ENCODE results near the gene ANGPTL1. TPM values are rescaled to one million over a fixed set of nuclear protein-coding genes. Genes with fewer than 3 reads are reported as not detected.
A peak's percentile ranks its signal among the peaks of the same experiment; 100 is the strongest.

Gene ANGPTL1
- total and polyA plus RNA-seq, 2 of the 13 experiments (the other 11 are each of a cell fraction or from before 2014, with no cell fraction given): 2.9 to 9.3 TPM

GRCh38 chr1:178916448-178917174 is 45.7 kb upstream of the ANGPTL1 start (continued):
- TF ChIP-seq ZNF609 (CRISPR knock-in tag; IDR thresholded peaks at IDR 0.05; ENCODE audit: borderline replicate concordance): peak; percentile 32; the same call in 1 of the 2 replicates
- TF ChIP-seq GABPA (IDR thresholded peaks at IDR 0.05; ENCODE audit: low read depth, low read length): no peak
- no peak for TF ChIP-seq GABPA (CRISPR knock-in tag; IDR thresholded peaks at IDR 0.05; ENCODE audit: low read depth)
- TF ChIP-seq PBX3 (CRISPR knock-in tag; IDR thresholded peaks at IDR 0.05; ENCODE audit: borderline replicate concordance): no peak
- no peak for TF ChIP-seq ZNF124 (CRISPR knock-in tag; IDR thresholded peaks at IDR 0.05)
- peak; percentile 33; the same call in 1 of the 2 replicates for TF ChIP-seq PITX1 (CRISPR knock-in tag; IDR thresholded peaks at IDR 0.05)
- TF ChIP-seq ZBTB33 (CRISPR knock-in tag; IDR thresholded peaks at IDR 0.05): no peak
- TF ChIP-seq RFX1 (IDR thresholded peaks at IDR 0.05): no peak
- TF ChIP-seq NFE2L2 (IDR thresholded peaks at IDR 0.05; ENCODE audit: low read length): no peak
- TF ChIP-seq ZNF781 (CRISPR knock-in tag; IDR thresholded peaks at IDR 0.05; ENCODE audit: borderline replicate concordance, not compliant biosample characterization): no peak
- no peak for TF ChIP-seq ZNF510 (CRISPR knock-in tag; IDR thresholded peaks at IDR 0.05; ENCODE audit: low read depth)
- TF ChIP-seq ZFP82 (CRISPR knock-in tag; IDR thresholded peaks at IDR 0.05; ENCODE audit: borderline replicate concordance): no peak
- no peak for TF ChIP-seq CSRNP1 (CRISPR knock-in tag; IDR thresholded peaks at IDR 0.05)
- TF ChIP-seq PHF5A (CRISPR knock-in tag; IDR thresholded peaks at IDR 0.05; ENCODE audit: low read depth, unreplicated experiment): no peak
- peak; percentile 28; the same call in 1 of the 2 replicates for TF ChIP-seq DMAP1 (CRISPR knock-in tag; IDR thresholded peaks at IDR 0.05)
- TF ChIP-seq ZNF331 (CRISPR knock-in tag; IDR thresholded peaks at IDR 0.05): no peak
- no peak for TF ChIP-seq KAT7 (CRISPR knock-in tag; IDR thresholded peaks at IDR 0.05; ENCODE audit: borderline replicate concordance)
- no peak for TF ChIP-seq PHF20 (CRISPR knock-in tag; IDR thresholded peaks at IDR 0.05)
